B cell (primary cell): ENCODE data around the gene BCKDK. TPM values are rescaled to one million over a fixed set of nuclear protein-coding genes. Genes with fewer than 3 reads are reported as not detected.

Source experiments
- ATAC-seq: fragments of 200-7000 bp; cut with Tn5 transposase; one replicate; pipeline ENCODE4 v1.10.0; 2021; ENCODE audit warnings: low read depth, mild to moderate bottlenecking, moderate number of reproducible peaks, moderate library complexity
- CTCF ChIA-PET: fragments of 350-600 bp; sonication (Branson Sonifier 250); formaldehyde crosslinking; loops from one replicate; lab custom pipeline; 2021; ENCODE audit warnings: antibody characterized with exemption, inconsistent platforms; lab: Charles Lee
- POLR2A ChIA-PET: fragments of 350-600 bp; sonication (Branson Sonifier 250); formaldehyde crosslinking; loops from one replicate; lab custom pipeline; 2021; ENCODE audit warnings: antibody characterized with exemption; lab: Charles Lee
- DNase-seq: peaks from one replicate; pipeline ENCODE4 v3.0.0; 2013
- H2AFZ ChIP-seq: 2 replicates; pipeline ENCODE4 v1.6.1; 2012; ENCODE audit warnings: mild to moderate bottlenecking, low read depth, low read length; ENCODE audit not compliant: insufficient read depth, poor library complexity, severe bottlenecking
- H3K27ac ChIP-seq, 2 donors: 1 replicate in 1 of 2; 2 replicates in 1 of 2; pipeline ENCODE4 v1.5.1; 2012 to 2013; ENCODE audit warnings: low read length in 2 of 2, mild to moderate bottlenecking in 2 of 2, moderate library complexity in 1 of 2
- H3K27me3 ChIP-seq, 4 experiments: fragments of 200-600 bp in 1 of 4; sonication (generic) in 1 of 4; replicated peaks in 1 of 4; 1 replicate in 2 of 4; 2 replicates in 2 of 4; pipeline versions ENCODE4 v1.6.1 to v1.7.0; 2013 to 2016; ENCODE audit warnings: low read length in 3 of 4, mild to moderate bottlenecking in 2 of 4, mixed read lengths in 1 of 4, moderate library complexity in 1 of 4; ENCODE audit not compliant: insufficient read depth in 4 of 4, control insufficient read depth in 3 of 4; ENCODE audit errors: control extremely low read depth in 1 of 4
- H3K36me3 ChIP-seq, 2 experiments: replicated peaks in 1 of 2; 1 replicate in 1 of 2; 2 replicates in 1 of 2; pipeline versions ENCODE4 v1.6.1 to v1.7.1; 2013; ENCODE audit warnings: low read length in 1 of 2; ENCODE audit not compliant: insufficient read depth in 2 of 2, control insufficient read depth in 1 of 2; ENCODE audit errors: control extremely low read depth in 1 of 2, extremely low read depth in 1 of 2
- H3K4me1 ChIP-seq, 2 donors: fragments of 200-600 bp in 1 of 2; sonication (generic) in 1 of 2; 1 replicate in 1 of 2; 2 replicates in 1 of 2; pipeline versions ENCODE4 v1.5.1 to v1.6.1; 2013 to 2017; ENCODE audit warnings: low read length in 2 of 2; ENCODE audit not compliant: control insufficient read depth in 2 of 2, insufficient read depth in 2 of 2
- H3K4me2 ChIP-seq: replicated peaks from 2 replicates; pipeline ENCODE3; 2012; ENCODE audit warnings: mild to moderate bottlenecking, low read depth, low read length; ENCODE audit not compliant: poor library complexity, severe bottlenecking
- H3K4me3 ChIP-seq, 5 experiments: fragments of 200-600 bp in 1 of 5; sonication (generic) in 1 of 5; 1 replicate in 3 of 5; 2 replicates in 2 of 5; pipeline versions ENCODE4 v1.5.1 to v1.7.0; 2011 to 2016; ENCODE audit warnings: low read length in 4 of 5, mild to moderate bottlenecking in 4 of 5, low read depth in 2 of 5, control low read depth in 1 of 5, moderate library complexity in 1 of 5; ENCODE audit not compliant: insufficient read depth in 1 of 5; ENCODE audit errors: control extremely low read depth in 1 of 5, extremely low read depth in 1 of 5
- H3K79me2 ChIP-seq: fragments of 200-600 bp; sonication (generic); one replicate; pipeline ENCODE4 v1.6.0; 2016; ENCODE audit warnings: low read length; ENCODE audit not compliant: control insufficient read depth, insufficient read depth
- H3K9ac ChIP-seq: fragments of 200-600 bp; sonication (generic); 2 replicates; pipeline ENCODE4 v1.6.1; 2017; ENCODE audit warnings: mild to moderate bottlenecking, low read length, moderate library complexity
- H3K9me3 ChIP-seq, 3 donors: one replicate each; pipeline versions ENCODE4 v1.6.1 to v1.7.1; 2013; ENCODE audit warnings: low read length in 2 of 3; ENCODE audit not compliant: control insufficient read depth in 2 of 3, insufficient read depth in 1 of 3; ENCODE audit errors: control extremely low read depth in 1 of 3
- H4K20me1 ChIP-seq: 2 replicates; pipeline ENCODE4 v1.6.0; 2012; ENCODE audit warnings: mild to moderate bottlenecking, low read length; ENCODE audit not compliant: insufficient read depth, control insufficient read depth, poor library complexity, severe bottlenecking
- H3K27ac Mint-ChIP-seq: one replicate; pipeline ENCODE4 v1.8.0; 2021; ENCODE audit warnings: mixed read lengths
- H3K27me3 Mint-ChIP-seq: one replicate; pipeline ENCODE4 v1.8.0; 2021; ENCODE audit warnings: mixed read lengths
- H3K4me1 Mint-ChIP-seq: one replicate; pipeline ENCODE4 v1.8.0; 2021; ENCODE audit warnings: mixed read lengths
- H3K4me3 Mint-ChIP-seq: one replicate; pipeline ENCODE4 v1.8.0; 2021; ENCODE audit warnings: mixed read lengths
- H3K9me3 Mint-ChIP-seq: one replicate; pipeline ENCODE4 v1.8.0; 2022; ENCODE audit warnings: mixed read lengths; ENCODE audit not compliant: insufficient read depth
- CTCF ChIP-seq: fragments of 200-600 bp; IDR thresholded peaks from one replicate; pipeline ENCODE4 v1.8.0; 2022; ENCODE audit warnings: antibody characterized with exemption, mild to moderate bottlenecking
- EZH2 ChIP-seq: IDR thresholded peaks from 2 replicates; pipeline ENCODE4 v1.6.1; 2012; ENCODE audit warnings: borderline replicate concordance, low read depth, mild to moderate bottlenecking, moderate library complexity, low read length; ENCODE audit not compliant: insufficient read depth, poor library complexity, severe bottlenecking
- WGBS: methylation state at CpG from one replicate; pipeline ENCODE4 v1.1.5; 2013; ENCODE audit warnings: missing lambda C conversion rate; ENCODE audit not compliant: insufficient coverage; 5-methylcytosine and 5-hydroxymethylcytosine counted together
- intact Hi-C: fragments of 100-400 bp; cut with micrococcal nuclease; formaldehyde crosslinking; loops from one replicate; pipeline ENCODE4 v1.10.0; 2022
- polyA plus RNA-seq: library from polyadenylated mRNA; depleted of rRNA; stranded (reverse); fragments of >200 nt; gene quantifications from 2 replicates; pipeline ENCODE4 v1.2.3, GENCODE V29; 2012
- total RNA-seq, 2 donors: library from RNA; stranded (reverse); fragments of 120-200 nt in 1 of 2; gene quantifications; 1 replicate in 1 of 2; 2 replicates in 1 of 2; pipeline versions ENCODE4 v1.2.3 to v1.2.4, GENCODE V29; 2013 to 2022

Gene BCKDK
- total and polyA plus RNA-seq, 2 donors (not counting 1 experiment from before 2014, with no cell fraction given): 24.7 to 27.6 TPM

GRCh38 chr16:31129568-31130335, 21.6 kb downstream of the BCKDK start:
- no peak overlapping the region for H3K27ac ChIP-seq
- ChIA-PET POLR2A (interaction anchor here (0.6 kb wide), 1 partner anchor 12 kb away, joined by 3 read pairs; the partner anchor contains the start of gene KAT8), CTCF (interaction anchor here (2.0 kb wide), 1 partner anchor 253 kb away, joined by 4 read pairs; no protein-coding TSS in a partner anchor)
- 70% methylated on average over 29 of the region's 29 CpGs for WGBS
- H3K9ac ChIP-seq: no peak overlapping the region
- Mint-ChIP-seq H3K4me3 (no peak overlapping the region), H3K4me1 (no peaks in the 10 kb centered on the region), H3K27me3 (no peaks in the 10 kb centered on the region), H3K27ac (no peak overlapping the region), H3K9me3 (no peaks in the 10 kb centered on the region)
- H3K36me3 ChIP-seq: peaks cover 0 to 60% of the 10 kb centered on the region in 2 experiments
- H3K4me3 ChIP-seq: no peak overlapping the region
- no peaks in the 10 kb centered on the region for H3K4me1 ChIP-seq
- no peak for DNase-seq
- no peak overlapping the region for H3K4me2 ChIP-seq
- no peaks in the 10 kb centered on the region for H4K20me1 ChIP-seq
- no peaks in the 10 kb centered on the region for H3K9me3 ChIP-seq
- no peaks in the 10 kb centered on the region for H3K27me3 ChIP-seq
- no peak overlapping the region for H2AFZ ChIP-seq
- intact Hi-C loops: no loop called here
- H3K79me2 ChIP-seq: peaks cover 13% of the 10 kb centered on the region
- no peak for TF ChIP-seq CTCF
- ATAC-seq: no peak

GRCh38 chr16:31130336-31130891, 22.2 kb downstream of the BCKDK start:
- TF ChIP-seq EZH2: no peak
- no peak for TF ChIP-seq CTCF
- DNase-seq (no peak), ATAC-seq (no peak)
- no peaks in the 10 kb centered on the region for H3K27me3 ChIP-seq
- H3K4me1 Mint-ChIP-seq: no peaks in the 10 kb centered on the region
- peaks cover 8% of the 10 kb centered on the region for H3K79me2 ChIP-seq
- peaks cover 0 to 55% of the 10 kb centered on the region in 2 experiments for H3K36me3 ChIP-seq
- no peaks in the 10 kb centered on the region for H3K9me3 ChIP-seq
- H2AFZ ChIP-seq: no peak overlapping the region
- POLR2A ChIA-PET: interaction anchor here (0.6 kb wide), 1 partner anchor 15 kb away, joined by 3 read pairs; no protein-coding TSS in a partner anchor
- no peak overlapping the region for H3K27ac ChIP-seq
- H3K4me3 ChIP-seq: no peak overlapping the region
- H3K27ac Mint-ChIP-seq: no peak overlapping the region
- H3K4me2 ChIP-seq: no peak overlapping the region
- intact Hi-C loops: no loop called here
- H3K9me3 Mint-ChIP-seq: no peaks in the 10 kb centered on the region
- WGBS: 77% methylated on average over 9 of the region's 10 CpGs
- H3K4me1 ChIP-seq: no peaks in the 10 kb centered on the region
- H3K27me3 Mint-ChIP-seq: no peaks in the 10 kb centered on the region
- CTCF ChIA-PET: no interaction called here
- H3K4me3 Mint-ChIP-seq: no peak overlapping the region
- no peaks in the 10 kb centered on the region for H4K20me1 ChIP-seq
- H3K9ac ChIP-seq: no peak overlapping the region
